Hepatocyte (in vitro differentiated cells): ENCODE data around the gene INTS13. TPM values are rescaled to one million over a fixed set of nuclear protein-coding genes. Genes with fewer than 3 reads are reported as not detected.
A peak's percentile ranks its signal among the peaks of the same experiment; 100 is the strongest.

ENCODE experiments used
- DNase-seq: peaks from one replicate; pipeline ENCODE4 v3.0.0-alpha.2; 2016; ENCODE audit warnings: low spot score
- H2AFZ ChIP-seq: fragments of 200-600 bp; sonication (generic); 2 replicates; pipeline ENCODE4 v1.6.0; 2016; ENCODE audit warnings: antibody characterized with exemption, mild to moderate bottlenecking
- H3K27ac ChIP-seq: fragments of 200-600 bp; sonication (generic); 2 replicates; pipeline ENCODE4 v1.5.1; 2016; ENCODE audit warnings: mild to moderate bottlenecking
- H3K27me3 ChIP-seq: fragments of 200-600 bp; sonication (generic); 2 replicates; pipeline ENCODE4 v1.6.1; 2016
- H3K36me3 ChIP-seq: fragments of 200-600 bp; sonication (generic); replicated peaks from 2 replicates; pipeline ENCODE4 v1.5.1; 2016; ENCODE audit warnings: low read depth; ENCODE audit not compliant: insufficient read depth
- H3K4me1 ChIP-seq: fragments of 200-600 bp; sonication (generic); 2 replicates; pipeline ENCODE4 v1.5.1; 2016; ENCODE audit warnings: mild to moderate bottlenecking, moderate library complexity; ENCODE audit not compliant: insufficient read depth
- H3K4me2 ChIP-seq: fragments of 200-600 bp; sonication (generic); 2 replicates; pipeline ENCODE4 v1.6.0; 2016
- H3K4me3 ChIP-seq: fragments of 200-600 bp; sonication (generic); 2 replicates; pipeline ENCODE4 v1.5.1; 2016; ENCODE audit warnings: mild to moderate bottlenecking
- H3K79me2 ChIP-seq: fragments of 200-600 bp; sonication (generic); 2 replicates; pipeline ENCODE4 v1.6.0; 2017; ENCODE audit warnings: mild to moderate bottlenecking
- H3K9me2 ChIP-seq: fragments of 200-600 bp; sonication (generic); replicated peaks from 2 replicates; pipeline ENCODE4 v1.6.0; 2017; ENCODE audit warnings: mild to moderate bottlenecking; ENCODE audit not compliant: insufficient read depth
- H3K9me3 ChIP-seq: fragments of 200-600 bp; sonication (generic); 2 replicates; pipeline ENCODE4 v1.5.1; 2016; ENCODE audit warnings: low read depth, mild to moderate bottlenecking
- H4K20me1 ChIP-seq: fragments of 200-600 bp; sonication (generic); 2 replicates; pipeline ENCODE4 v1.6.0; 2016; ENCODE audit warnings: mild to moderate bottlenecking; ENCODE audit not compliant: insufficient read depth, poor library complexity, severe bottlenecking
- EZH2 ChIP-seq: fragments of 200-600 bp; sonication (generic); IDR thresholded peaks from 2 replicates; pipeline ENCODE4 v1.6.1; 2016; ENCODE audit warnings: antibody characterized with exemption, mild to moderate bottlenecking, borderline replicate concordance
- EZH2phosphoT487 ChIP-seq: fragments of 200-600 bp; sonication (generic); IDR thresholded peaks from one replicate; pipeline ENCODE4 v1.6.1; 2018; ENCODE audit warnings: antibody characterized with exemption, mild to moderate bottlenecking, low read depth, moderate library complexity; ENCODE audit not compliant: unreplicated experiment, severe bottlenecking
- WGBS: methylation state at CpG from one replicate; pipeline ENCODE4 v1.1.6; 2016; ENCODE audit warnings: low lambda C conversion rate; ENCODE audit errors: missing lambda C conversion rate; 5-methylcytosine and 5-hydroxymethylcytosine counted together
- polyA plus RNA-seq: library from polyadenylated mRNA; unstranded; fragments of >200 nt; fragmentation: Nextera tagmentation; extraction: Ambion mirVana; gene quantifications from 2 replicates; pipeline ENCODE4 v1.2.1, GENCODE V29; 2016
- total RNA-seq: library from RNA; depleted of rRNA; stranded (reverse); fragments of >200 nt; gene quantifications from 2 replicates; pipeline ENCODE4 v1.2.3, GENCODE V29; 2014
- TF ChIP-seq, protein P1 (sequence below): fragments of 200-600 bp; sonication (generic); IDR thresholded peaks from 2 replicates; pipeline ENCODE4 v1.5.1; 2016; ENCODE audit warnings: antibody characterized with exemption, mild to moderate bottlenecking; ENCODE audit not compliant: poor library complexity

INTS13 gene
- total and polyA plus RNA-seq, 2 experiments from 2014 or later, result 13.8 to 40.4 TPM

DNA sequence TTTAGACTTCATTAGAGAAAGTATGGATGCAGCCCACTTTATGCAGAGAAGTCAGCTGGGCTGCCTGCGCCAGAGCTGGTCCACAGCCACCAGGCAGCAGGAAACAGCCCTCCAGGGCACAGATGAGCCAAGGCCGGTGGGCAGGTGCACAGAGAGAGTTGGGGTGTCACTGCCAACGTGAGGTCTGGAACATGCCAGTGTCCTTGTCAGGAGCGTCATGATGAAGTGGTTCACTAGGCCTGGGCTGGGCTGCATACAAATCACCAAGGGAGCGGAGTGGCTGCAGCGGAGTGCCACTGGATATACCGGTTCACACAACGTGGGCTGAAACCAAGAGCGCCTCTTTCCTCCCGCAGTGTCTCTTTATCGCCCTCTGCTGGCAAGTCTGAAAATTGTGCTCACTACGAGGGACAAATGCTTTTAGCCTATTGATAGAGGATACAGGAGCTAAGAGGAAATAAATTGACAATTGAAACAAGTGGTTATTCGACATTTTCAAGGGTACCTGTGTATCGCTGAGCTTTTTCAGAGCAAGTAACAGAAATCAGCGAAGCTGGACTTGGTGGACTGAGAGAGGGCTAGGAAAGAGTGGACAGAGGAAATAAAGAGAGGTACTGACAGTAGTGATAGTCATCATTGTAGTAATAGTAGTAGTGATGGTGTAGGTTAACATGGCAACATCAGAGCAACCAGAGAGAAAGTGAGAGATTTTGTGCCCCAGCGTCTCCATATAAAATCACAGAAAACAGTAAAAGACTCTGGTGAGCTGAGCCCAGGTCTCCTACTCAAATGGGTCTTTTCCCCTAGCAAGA lies 52.8 kb downstream of the INTS13 start:
- no peak overlapping the region for H3K27ac ChIP-seq
- peak overlapping the region; percentile 60 for H3K4me2 ChIP-seq
- WGBS, result 20% methylated on average over 16 of the region's 16 CpGs
- no peak overlapping the region for H2AFZ ChIP-seq
- no peaks in the 10 kb centered on the region for H3K79me2 ChIP-seq
- H4K20me1 ChIP-seq, result no peaks in the 10 kb centered on the region
- DNase-seq, result peak; percentile 90
- H3K4me1 ChIP-seq, result peaks cover 2% of the 10 kb centered on the region
- no peaks in the 10 kb centered on the region for H3K27me3 ChIP-seq
- TF ChIP-seq EZH2 (no peak), EZH2phosphoT487 (no peak)
- TF ChIP-seq, protein P1, sequence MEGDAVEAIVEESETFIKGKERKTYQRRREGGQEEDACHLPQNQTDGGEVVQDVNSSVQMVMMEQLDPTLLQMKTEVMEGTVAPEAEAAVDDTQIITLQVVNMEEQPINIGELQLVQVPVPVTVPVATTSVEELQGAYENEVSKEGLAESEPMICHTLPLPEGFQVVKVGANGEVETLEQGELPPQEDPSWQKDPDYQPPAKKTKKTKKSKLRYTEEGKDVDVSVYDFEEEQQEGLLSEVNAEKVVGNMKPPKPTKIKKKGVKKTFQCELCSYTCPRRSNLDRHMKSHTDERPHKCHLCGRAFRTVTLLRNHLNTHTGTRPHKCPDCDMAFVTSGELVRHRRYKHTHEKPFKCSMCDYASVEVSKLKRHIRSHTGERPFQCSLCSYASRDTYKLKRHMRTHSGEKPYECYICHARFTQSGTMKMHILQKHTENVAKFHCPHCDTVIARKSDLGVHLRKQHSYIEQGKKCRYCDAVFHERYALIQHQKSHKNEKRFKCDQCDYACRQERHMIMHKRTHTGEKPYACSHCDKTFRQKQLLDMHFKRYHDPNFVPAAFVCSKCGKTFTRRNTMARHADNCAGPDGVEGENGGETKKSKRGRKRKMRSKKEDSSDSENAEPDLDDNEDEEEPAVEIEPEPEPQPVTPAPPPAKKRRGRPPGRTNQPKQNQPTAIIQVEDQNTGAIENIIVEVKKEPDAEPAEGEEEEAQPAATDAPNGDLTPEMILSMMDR, result peak; percentile 96
- no peaks in the 10 kb centered on the region for H3K9me2 ChIP-seq
- H3K36me3 ChIP-seq, result no peaks in the 10 kb centered on the region
- no peak overlapping the region for H3K4me3 ChIP-seq
- H3K9me3 ChIP-seq, result no peaks in the 10 kb centered on the region

DNA sequence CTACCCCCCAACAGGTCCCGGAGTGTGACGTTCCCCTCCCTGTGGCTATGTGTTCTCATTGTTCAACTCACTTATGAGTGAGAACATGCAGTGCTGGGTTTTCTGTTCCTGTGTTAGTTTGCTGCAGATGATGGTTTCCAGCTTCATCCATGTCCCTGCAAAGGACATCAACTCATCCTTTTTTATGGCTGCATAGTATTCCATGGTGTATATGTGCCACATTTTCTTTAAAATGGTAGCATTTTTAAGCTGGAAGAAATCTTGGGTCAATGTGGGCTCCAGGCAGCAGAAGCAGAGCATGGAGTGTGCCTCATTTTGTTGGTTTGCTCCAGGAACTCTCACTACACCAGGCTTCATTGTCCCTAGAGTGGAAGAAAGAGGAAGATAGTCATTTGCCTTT lies 57.2 kb downstream of the INTS13 start:
- no peak overlapping the region for H2AFZ ChIP-seq
- H3K4me3 ChIP-seq, result no peak overlapping the region
- no peaks in the 10 kb centered on the region for H3K27me3 ChIP-seq
- no peak overlapping the region for H3K4me2 ChIP-seq
- no peak for DNase-seq
- no peaks in the 10 kb centered on the region for H3K9me2 ChIP-seq
- H4K20me1 ChIP-seq, result no peaks in the 10 kb centered on the region
- TF ChIP-seq EZH2 (no peak), EZH2phosphoT487 (no peak)
- TF ChIP-seq, protein P1, result no peak
- H3K36me3 ChIP-seq, result no peaks in the 10 kb centered on the region
- 100% methylated on average over 2 of the region's 2 CpGs for WGBS
- H3K79me2 ChIP-seq, result no peaks in the 10 kb centered on the region
- no peak overlapping the region for H3K27ac ChIP-seq
- peaks cover 6% of the 10 kb centered on the region for H3K4me1 ChIP-seq
- no peaks in the 10 kb centered on the region for H3K9me3 ChIP-seq

DNA sequence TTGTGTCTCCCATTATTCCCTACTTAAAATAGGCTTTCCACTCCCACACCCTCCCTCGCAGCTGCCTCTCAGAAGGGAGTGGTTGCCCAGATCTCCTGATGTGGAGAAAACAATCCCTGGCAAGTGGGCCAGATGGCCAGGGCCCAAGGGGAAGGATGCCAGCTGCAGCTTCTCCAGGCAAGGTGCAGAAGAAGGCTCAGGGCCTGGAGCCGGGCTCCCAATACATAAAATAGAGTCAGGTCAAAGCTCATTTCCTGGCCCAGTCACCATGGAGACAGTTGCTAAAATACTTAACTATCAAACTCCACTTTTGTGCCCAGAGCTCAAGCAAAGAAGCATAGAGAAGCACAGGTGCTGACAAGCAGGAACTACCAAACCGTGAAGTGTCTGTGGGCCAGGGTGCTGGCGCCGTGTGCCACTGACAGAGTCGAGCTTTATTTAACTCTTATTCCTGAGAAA lies 59.1 kb downstream of the INTS13 start:
- Histone ChIP-seq H4K20me1 (no peaks in the 10 kb centered on the region), H3K4me2 (no peak overlapping the region), H3K27ac (no peak overlapping the region), H3K4me1 (peaks cover 6% of the 10 kb centered on the region), H3K9me3 (no peaks in the 10 kb centered on the region), H3K9me2 (no peaks in the 10 kb centered on the region), H2AFZ (no peak overlapping the region), H3K4me3 (no peak overlapping the region), H3K36me3 (no peaks in the 10 kb centered on the region), H3K27me3 (no peaks in the 10 kb centered on the region), H3K79me2 (no peaks in the 10 kb centered on the region)
- WGBS, result 70% methylated on average over 6 of the region's 6 CpGs
- peak; percentile 19 for DNase-seq
- TF ChIP-seq EZH2 (no peak), EZH2phosphoT487 (no peak)
- TF ChIP-seq, protein P1, result no peak
